OCI-LY7 (cell line): ENCODE results near the gene MACROD2. TPM values are rescaled to one million over a fixed set of nuclear protein-coding genes. Genes with fewer than 3 reads are reported as not detected.
A peak's percentile ranks its signal among the peaks of the same experiment; 100 is the strongest.

Source experiments
- BruUV-seq: library from RNA; stranded (reverse); fragments of 400-500 nt; replicated peaks from 2 replicates; lab custom pipeline; 2021; lab: Mats Ljungman, UMichigan
- CTCF ChIA-PET: fragments of 300-600 bp; sonication (Branson Sonifier 250); formaldehyde crosslinking; loops from one replicate; lab custom pipeline; 2022; ENCODE audit warnings: antibody characterized with exemption; ENCODE audit not compliant: unreplicated experiment; lab: Charles Lee
- POLR2A ChIA-PET: fragments of 300-600 bp; sonication (Branson Sonifier 250); formaldehyde crosslinking; loops from one replicate; lab custom pipeline; 2022; ENCODE audit warnings: antibody characterized with exemption; lab: Charles Lee
- DNase-seq: peaks from one replicate; pipeline ENCODE4 v3.0.0-alpha.2; 2015; ENCODE audit warnings: low spot score
- H2AFZ ChIP-seq: fragments of 200-600 bp; sonication (generic), shearing (Covaris generic); 2 replicates; pipeline ENCODE4 v1.6.1; 2014; ENCODE audit warnings: mild to moderate bottlenecking, antibody characterized with exemption, low read length, moderate library complexity
- H3K27ac ChIP-seq: fragments of 200-600 bp; sonication (generic); 2 replicates; pipeline ENCODE4 v1.5.1; 2014; ENCODE audit warnings: mixed run types, low read depth, mild to moderate bottlenecking, moderate library complexity, low read length, inconsistent platforms; ENCODE audit not compliant: poor library complexity, severe bottlenecking
- H3K36me3 ChIP-seq: fragments of 200-600 bp; sonication (generic); 2 replicates; pipeline ENCODE4 v1.6.1; 2014; ENCODE audit warnings: mild to moderate bottlenecking, antibody characterized with exemption, low read length, moderate library complexity, mixed read lengths; ENCODE audit not compliant: insufficient read depth
- H3K4me1 ChIP-seq: fragments of 200-600 bp; sonication (generic); 2 replicates; pipeline ENCODE4 v1.5.1; 2014; ENCODE audit warnings: mild to moderate bottlenecking, low read length; ENCODE audit not compliant: insufficient read depth, poor library complexity, severe bottlenecking
- H3K4me2 ChIP-seq: fragments of 200-600 bp; sonication (generic); 2 replicates; pipeline ENCODE4 v1.6.1; 2014; ENCODE audit warnings: mild to moderate bottlenecking, low read length
- H3K4me3 ChIP-seq: fragments of 200-600 bp; sonication (generic); 2 replicates; pipeline ENCODE4 v1.5.1; 2014; ENCODE audit warnings: mild to moderate bottlenecking, low read depth, low read length; ENCODE audit not compliant: poor library complexity, severe bottlenecking
- H3K79me2 ChIP-seq: fragments of 200-600 bp; sonication (generic); 2 replicates; pipeline ENCODE4 v1.6.1; 2016; ENCODE audit warnings: low read depth, mild to moderate bottlenecking, low read length, moderate library complexity, mixed read lengths; ENCODE audit not compliant: insufficient read depth
- H3K9me2 ChIP-seq: fragments of 200-600 bp; sonication (generic); 2 replicates; pipeline ENCODE4 v1.6.1; 2016; ENCODE audit warnings: mild to moderate bottlenecking, low read length, mixed read lengths; ENCODE audit not compliant: insufficient read depth
- H3K9me3 ChIP-seq: fragments of 200-600 bp; sonication (generic); 2 replicates; pipeline ENCODE4 v1.6.1; 2014; ENCODE audit warnings: mild to moderate bottlenecking, mixed run types, low read length, mixed read lengths
- H4K20me1 ChIP-seq: fragments of 200-600 bp; sonication (generic); 2 replicates; pipeline ENCODE4 v1.6.1; 2014; ENCODE audit warnings: mild to moderate bottlenecking, antibody characterized with exemption, low read length, moderate library complexity, mixed read lengths; ENCODE audit not compliant: insufficient read depth
- EZH2phosphoT487 ChIP-seq: fragments of 200-600 bp; sonication (generic); IDR thresholded peaks from 2 replicates; pipeline ENCODE4 v1.6.1; 2018; ENCODE audit warnings: low read depth, borderline replicate concordance, mild to moderate bottlenecking, mixed run types, antibody characterized with exemption, low read length, moderate library complexity, mixed read lengths
- intact Hi-C: fragments of 100-400 bp; cut with micrococcal nuclease; formaldehyde crosslinking; loops from one replicate; pipeline ENCODE4 v1.10.0; 2022; ENCODE audit not compliant: unreplicated experiment
- total RNA-seq, 2 experiments: library from RNA; depleted of rRNA in 1 of 2; stranded (reverse); fragments of >200 nt in 1 of 2; shearing (Covaris generic) in 1 of 2; gene quantifications; 2 replicates each; pipeline ENCODE4 v1.2.3, GENCODE V29; 2014 to 2022
- TF ChIP-seq, protein P1 (sequence below): fragments of 200-600 bp; sonication (generic); conservative IDR thresholded peaks from 2 replicates; pipeline ENCODE4 v1.5.1; 2014; ENCODE audit warnings: mild to moderate bottlenecking, antibody characterized with exemption, low read length, moderate library complexity, mixed read lengths

MACROD2 gene
- total RNA-seq, 2 experiments from 2014 or later, result 0.09 to 4.5 TPM

- Histone ChIP-seq H3K9me2 (no peaks in the 10 kb centered on the region), H3K4me2 (no peak overlapping the region), H3K36me3 (no peaks in the 10 kb centered on the region), H2AFZ (no peak overlapping the region; the same call in 1 of the 2 replicates), H4K20me1 (no peaks in the 10 kb centered on the region), H3K27ac (no peak overlapping the region), H3K4me1 (peaks cover 9% of the 10 kb centered on the region), H3K9me3 (no peaks in the 10 kb centered on the region), H3K4me3 (no peak overlapping the region), H3K79me2 (no peaks in the 10 kb centered on the region)
- DNase-seq, result no peak
- POLR2A ChIA-PET, result interaction anchor here (1.0 kb wide), 1 partner anchor 9 kb away, joined by 3 read pairs; no protein-coding TSS in a partner anchor
- CTCF ChIA-PET, result no interaction called here
- no TSS peak for BruUV-seq
- intact Hi-C loops, result no loop called here
- no peak for TF ChIP-seq EZH2phosphoT487
- TF ChIP-seq, protein P1, sequence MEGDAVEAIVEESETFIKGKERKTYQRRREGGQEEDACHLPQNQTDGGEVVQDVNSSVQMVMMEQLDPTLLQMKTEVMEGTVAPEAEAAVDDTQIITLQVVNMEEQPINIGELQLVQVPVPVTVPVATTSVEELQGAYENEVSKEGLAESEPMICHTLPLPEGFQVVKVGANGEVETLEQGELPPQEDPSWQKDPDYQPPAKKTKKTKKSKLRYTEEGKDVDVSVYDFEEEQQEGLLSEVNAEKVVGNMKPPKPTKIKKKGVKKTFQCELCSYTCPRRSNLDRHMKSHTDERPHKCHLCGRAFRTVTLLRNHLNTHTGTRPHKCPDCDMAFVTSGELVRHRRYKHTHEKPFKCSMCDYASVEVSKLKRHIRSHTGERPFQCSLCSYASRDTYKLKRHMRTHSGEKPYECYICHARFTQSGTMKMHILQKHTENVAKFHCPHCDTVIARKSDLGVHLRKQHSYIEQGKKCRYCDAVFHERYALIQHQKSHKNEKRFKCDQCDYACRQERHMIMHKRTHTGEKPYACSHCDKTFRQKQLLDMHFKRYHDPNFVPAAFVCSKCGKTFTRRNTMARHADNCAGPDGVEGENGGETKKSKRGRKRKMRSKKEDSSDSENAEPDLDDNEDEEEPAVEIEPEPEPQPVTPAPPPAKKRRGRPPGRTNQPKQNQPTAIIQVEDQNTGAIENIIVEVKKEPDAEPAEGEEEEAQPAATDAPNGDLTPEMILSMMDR, result no peak
Observed at GRCh38 chr20:15865553-15865952, 1870.2 kb downstream of the MACROD2 start.

- H4K20me1 ChIP-seq, result no peaks in the 10 kb centered on the region
- H3K27ac ChIP-seq, result no peak overlapping the region
- no peaks in the 10 kb centered on the region for H3K9me3 ChIP-seq
- no peaks in the 10 kb centered on the region for H3K4me1 ChIP-seq
- ChIA-PET POLR2A (interaction anchor here (0.7 kb wide), 1 partner anchor 354 kb away, joined by 3 read pairs; no protein-coding TSS in a partner anchor), CTCF (interaction anchor here (0.5 kb wide), 1 partner anchor 19 kb away, joined by 4 read pairs; no protein-coding TSS in a partner anchor)
- no peak overlapping the region for H3K4me2 ChIP-seq
- no peak overlapping the region for H3K4me3 ChIP-seq
- no TSS peak for BruUV-seq
- peak overlapping the region; percentile 43; the same call in 1 of the 2 replicates for H2AFZ ChIP-seq
- H3K79me2 ChIP-seq, result no peaks in the 10 kb centered on the region
- TF ChIP-seq, protein P1, result no peak
- no peak for TF ChIP-seq EZH2phosphoT487
- H3K9me2 ChIP-seq, result no peaks in the 10 kb centered on the region
- intact Hi-C loops, result no loop called here
- DNase-seq, result no peak
- no peaks in the 10 kb centered on the region for H3K36me3 ChIP-seq
Observed at GRCh38 chr20:15866916-15867730, 1871.8 kb downstream of the MACROD2 start.

GRCh38 chr20:15867899-15868298, 1872.6 kb downstream of the MACROD2 start:
- no peak overlapping the region for H2AFZ ChIP-seq
- peak; percentile 32 for DNase-seq
- intact Hi-C loops, result no loop called here
- H3K4me3 ChIP-seq, result no peak overlapping the region
- no peaks in the 10 kb centered on the region for H4K20me1 ChIP-seq
- H3K9me2 ChIP-seq, result no peaks in the 10 kb centered on the region
- ChIA-PET POLR2A (interaction anchor here (0.7 to 1.4 kb wide), 4 partner anchors 7 to 353 kb away, joined by 3 to 12 read pairs (median 4); no protein-coding TSS in a partner anchor), CTCF (no interaction called here)
- H3K79me2 ChIP-seq, result no peaks in the 10 kb centered on the region
- H3K4me1 ChIP-seq, result no peaks in the 10 kb centered on the region
- H3K36me3 ChIP-seq, result no peaks in the 10 kb centered on the region
- no peaks in the 10 kb centered on the region for H3K9me3 ChIP-seq
- BruUV-seq, result no TSS peak
- H3K4me2 ChIP-seq, result no peak overlapping the region
- H3K27ac ChIP-seq, result no peak overlapping the region
- TF ChIP-seq, protein P1, result peak; percentile 68
- TF ChIP-seq EZH2phosphoT487, result no peak
